OCI-LY1 (cell line): Measurements from ENCODE around the gene FAM162B.

ENCODE experiments used
- EZH2 ChIP-seq: fragments of 200-600 bp; sonication (generic), shearing (Covaris generic); IDR thresholded peaks from 2 replicates; pipeline ENCODE4 v1.8.0; 2017; ENCODE audit warnings: borderline replicate concordance, mixed run types, mild to moderate bottlenecking, antibody characterized with exemption, low read length, moderate library complexity, mixed read lengths
- TF ChIP-seq, protein P1 (sequence below): fragments of 200-600 bp; sonication (generic), shearing (Covaris generic); IDR thresholded peaks from 2 replicates; pipeline ENCODE4 v1.5.1; 2017; ENCODE audit warnings: mild to moderate bottlenecking, antibody characterized with exemption, low read length, moderate library complexity, mixed read lengths

DNA sequence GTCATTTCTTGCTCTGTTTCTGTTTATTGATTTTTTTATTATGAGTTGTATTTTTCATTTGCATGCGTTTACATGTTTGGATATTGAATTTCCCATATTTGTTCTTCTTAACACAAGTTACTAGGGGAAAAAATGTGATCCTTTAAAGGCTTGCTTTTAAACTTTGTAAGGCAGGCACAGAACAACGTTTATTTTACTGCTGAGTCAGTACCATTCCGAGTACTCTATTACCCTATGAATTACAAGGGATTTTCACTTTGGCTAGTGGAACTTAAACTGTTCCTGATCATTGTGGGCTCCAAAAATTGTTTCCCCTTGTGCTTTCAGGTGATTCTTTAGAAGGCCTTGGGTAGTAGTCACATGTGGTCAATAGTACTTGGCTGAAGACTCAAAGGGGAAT is 28.5 kb downstream of the FAM162B start:
- no peak for TF ChIP-seq EZH2
- TF ChIP-seq, protein P1, sequence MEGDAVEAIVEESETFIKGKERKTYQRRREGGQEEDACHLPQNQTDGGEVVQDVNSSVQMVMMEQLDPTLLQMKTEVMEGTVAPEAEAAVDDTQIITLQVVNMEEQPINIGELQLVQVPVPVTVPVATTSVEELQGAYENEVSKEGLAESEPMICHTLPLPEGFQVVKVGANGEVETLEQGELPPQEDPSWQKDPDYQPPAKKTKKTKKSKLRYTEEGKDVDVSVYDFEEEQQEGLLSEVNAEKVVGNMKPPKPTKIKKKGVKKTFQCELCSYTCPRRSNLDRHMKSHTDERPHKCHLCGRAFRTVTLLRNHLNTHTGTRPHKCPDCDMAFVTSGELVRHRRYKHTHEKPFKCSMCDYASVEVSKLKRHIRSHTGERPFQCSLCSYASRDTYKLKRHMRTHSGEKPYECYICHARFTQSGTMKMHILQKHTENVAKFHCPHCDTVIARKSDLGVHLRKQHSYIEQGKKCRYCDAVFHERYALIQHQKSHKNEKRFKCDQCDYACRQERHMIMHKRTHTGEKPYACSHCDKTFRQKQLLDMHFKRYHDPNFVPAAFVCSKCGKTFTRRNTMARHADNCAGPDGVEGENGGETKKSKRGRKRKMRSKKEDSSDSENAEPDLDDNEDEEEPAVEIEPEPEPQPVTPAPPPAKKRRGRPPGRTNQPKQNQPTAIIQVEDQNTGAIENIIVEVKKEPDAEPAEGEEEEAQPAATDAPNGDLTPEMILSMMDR, result no peak
